Right lobe of liver (tissue), 4 donors: ENCODE results near the gene SNAP25.

Experiments
- CTCF ChIP-seq, 4 donors: fragments of 200-600 bp in 3 of 4; fragments of 450-650 bp in 1 of 4; IDR thresholded peaks; one replicate each; pipeline versions ENCODE4 v1.5.1 to v1.8.0; 2016 to 2022; ENCODE audit warnings: antibody characterized with exemption in 4 of 4, mild to moderate bottlenecking in 2 of 4
- POLR2A ChIP-seq: fragments of 450-650 bp; IDR thresholded peaks from one replicate; pipeline ENCODE4 v1.6.1; 2017; ENCODE audit warnings: antibody characterized with exemption, mild to moderate bottlenecking
- donor health status: DM: no; HTN: no; CAD: no.
- donor health status: DM: no; HTN: no; CAD: no.
- donor health status: DM: no; HTN: yes; CAD: no.

GRCh38 chr20:10190456-10190855 is 28.2 kb upstream of the SNAP25 start:
- TF ChIP-seq CTCF (IDR thresholded peaks at IDR 0.05) = no peak
- TF ChIP-seq POLR2A = no peak
